HG02571 (cell line): ENCODE data around the gene SSH2.
"Not testable (repeated sequence)": the region's sequence is repeated elsewhere in the genome, so short reads cannot be mapped to it uniquely, and the experiment has no call there.

Experiments used
- ATAC-seq: cut with Tn5 transposase; IDR thresholded peaks from one replicate; pipeline ENCODE4 v1.9.1; 2021; ENCODE audit warnings: mild to moderate bottlenecking, moderate library complexity; ENCODE audit not compliant: unreplicated experiment

SSH2 gene

DNA sequence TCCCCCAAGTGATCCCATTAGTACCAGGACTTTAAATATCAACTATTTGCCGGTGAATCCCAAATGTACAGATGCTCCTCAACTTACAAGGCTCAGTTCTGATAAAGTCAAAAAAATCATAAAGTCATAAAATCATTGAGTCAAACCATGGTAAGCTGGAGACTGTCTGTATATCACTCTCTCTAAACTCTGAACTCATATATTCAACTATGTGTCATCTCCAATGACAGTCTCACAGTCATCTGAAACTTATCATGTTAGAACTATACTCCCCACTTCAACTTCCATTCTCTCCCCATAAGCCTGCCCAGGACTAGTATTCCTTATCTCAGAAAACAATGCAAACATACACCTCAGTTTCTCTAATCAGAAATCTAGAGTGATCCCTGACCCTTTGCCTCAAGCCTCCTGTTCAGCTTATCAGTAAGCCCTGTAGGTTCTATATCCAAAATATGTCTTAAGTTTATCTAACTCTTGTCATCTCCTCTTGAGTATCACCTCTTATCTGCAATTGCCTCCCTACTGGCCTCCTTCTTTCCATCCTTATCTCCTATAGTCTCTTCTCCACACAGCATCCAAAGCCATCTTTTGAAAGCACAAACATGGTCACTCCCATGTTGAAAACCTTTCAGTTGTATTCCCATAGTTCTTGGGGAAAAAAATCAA, 55.0 kb downstream of the SSH2 start:
- no peak for ATAC-seq

DNA sequence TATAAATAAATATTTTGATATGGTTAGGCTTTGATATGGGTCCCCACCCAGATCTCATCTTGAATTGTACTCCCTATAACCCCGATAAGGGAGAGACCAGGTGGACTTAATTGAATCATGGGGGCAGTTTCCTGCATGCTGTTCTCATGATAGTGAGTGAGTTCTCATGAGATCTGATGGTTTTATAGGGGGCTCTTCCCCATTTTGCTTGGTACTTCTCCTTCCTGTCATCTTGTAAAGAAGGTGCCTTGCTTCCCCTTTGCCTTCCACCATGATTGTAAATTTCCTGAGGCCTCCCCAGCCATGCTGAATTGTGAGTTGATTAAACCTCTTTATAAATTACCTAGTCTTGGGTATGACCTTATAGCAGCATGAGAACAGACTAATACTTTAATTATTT, 55.7 kb downstream of the SSH2 start:
- ATAC-seq, result not testable (repeated sequence)

DNA sequence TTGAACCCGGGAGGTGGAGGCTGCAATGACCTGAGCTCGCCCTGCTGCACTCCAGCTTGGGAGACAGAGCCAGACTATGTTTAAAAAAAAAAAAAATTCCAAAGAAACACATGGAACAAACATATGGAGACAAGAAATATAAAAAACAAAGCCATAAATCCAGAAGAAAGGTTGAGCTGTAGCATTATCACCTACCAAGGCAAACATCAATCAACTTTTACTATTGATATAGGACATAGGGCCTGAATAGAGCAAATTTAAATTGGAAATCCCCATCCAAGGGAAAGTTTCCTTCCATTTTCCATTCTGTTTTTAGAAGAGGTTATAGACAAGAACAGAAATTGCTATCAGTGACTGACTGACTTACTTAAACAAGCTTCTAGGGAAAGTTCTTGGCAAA, 56.6 kb downstream of the SSH2 start:
- no peak for ATAC-seq

DNA sequence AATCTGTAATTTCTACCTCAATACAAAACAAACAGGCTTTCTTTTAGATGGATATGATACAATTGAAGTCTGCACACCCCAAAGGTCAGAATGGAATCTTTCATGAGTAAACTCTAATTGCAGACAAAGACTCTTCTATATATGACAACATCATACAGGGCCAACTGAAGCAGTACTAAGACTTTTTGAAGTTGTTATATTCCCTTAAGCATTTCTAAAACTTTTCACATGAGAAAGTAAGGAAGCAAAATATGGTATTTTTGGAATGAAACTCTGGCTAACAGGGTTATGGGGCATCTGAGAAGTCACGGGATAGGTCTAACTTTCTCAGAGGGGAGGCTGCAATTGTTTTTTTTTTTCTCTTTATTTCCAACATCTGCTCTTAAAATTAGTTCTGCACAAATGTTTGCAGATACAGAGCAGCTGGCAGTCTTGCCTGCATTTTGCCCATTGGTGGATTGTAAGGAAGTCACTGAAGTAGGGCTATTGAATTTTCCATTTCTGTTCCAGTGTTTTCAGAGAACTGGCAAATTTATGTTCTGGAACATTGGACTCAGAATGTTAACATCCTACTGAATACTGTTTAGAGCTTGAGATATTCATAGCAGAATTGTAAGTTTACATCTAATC, 59.1 kb downstream of the SSH2 start:
- ATAC-seq, result no peak

DNA sequence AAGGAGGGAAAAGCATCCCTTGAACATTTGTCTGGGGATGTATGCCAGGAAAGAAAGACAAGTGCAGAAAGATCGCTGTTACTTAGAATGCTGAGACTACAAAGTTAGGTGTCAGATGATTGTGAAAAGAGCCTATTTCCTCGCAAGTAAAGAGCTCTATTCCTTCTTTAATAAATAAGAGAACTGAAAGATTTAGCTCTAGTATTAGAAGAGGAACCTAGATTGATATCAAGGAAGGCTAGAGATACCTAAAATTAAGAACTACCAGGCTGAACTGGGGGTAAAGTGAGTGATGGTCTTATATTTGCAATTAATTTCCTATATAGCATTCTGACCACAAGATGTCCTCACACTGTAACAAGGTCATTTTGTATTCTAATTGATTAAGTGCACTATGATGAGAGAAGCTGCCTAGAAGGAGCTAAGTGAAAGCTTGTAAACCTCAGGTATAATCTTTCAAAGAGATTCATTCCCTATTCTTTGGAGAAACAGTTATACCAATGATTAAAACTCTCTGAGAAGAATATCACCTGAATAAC, 62.3 kb downstream of the SSH2 start:
- ATAC-seq, result no peak

DNA sequence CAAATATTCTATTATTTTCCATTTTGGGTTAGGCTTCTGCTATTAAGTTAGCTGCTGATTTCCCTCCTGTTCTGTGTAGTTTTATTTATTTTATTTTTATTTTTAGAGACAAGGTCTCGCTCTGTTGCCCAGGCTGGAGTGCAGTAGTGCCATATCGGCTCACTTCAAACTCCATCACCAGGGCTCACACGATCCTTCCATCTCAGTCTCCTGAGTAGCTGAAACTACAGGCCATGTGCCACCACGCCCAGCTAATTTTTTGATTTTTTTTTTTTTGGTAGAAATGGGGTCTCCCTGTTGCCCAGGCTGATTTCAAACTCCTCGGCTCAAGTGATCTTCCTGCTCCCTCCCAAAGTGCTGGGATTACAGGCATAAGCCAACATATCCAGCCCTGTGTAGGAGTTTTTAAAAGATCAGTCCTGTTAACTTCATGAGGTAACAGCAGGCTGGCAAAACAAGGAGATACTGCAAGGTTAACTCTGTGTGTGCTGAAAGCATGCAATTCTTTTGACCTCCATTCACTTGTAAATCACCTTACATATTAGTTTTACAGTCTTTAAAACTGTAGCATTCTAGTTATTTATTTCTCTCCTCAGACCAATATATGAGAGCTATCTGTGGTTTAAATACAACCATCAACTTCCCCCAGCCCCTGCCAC, 63.2 kb downstream of the SSH2 start:
- no peak for ATAC-seq

DNA sequence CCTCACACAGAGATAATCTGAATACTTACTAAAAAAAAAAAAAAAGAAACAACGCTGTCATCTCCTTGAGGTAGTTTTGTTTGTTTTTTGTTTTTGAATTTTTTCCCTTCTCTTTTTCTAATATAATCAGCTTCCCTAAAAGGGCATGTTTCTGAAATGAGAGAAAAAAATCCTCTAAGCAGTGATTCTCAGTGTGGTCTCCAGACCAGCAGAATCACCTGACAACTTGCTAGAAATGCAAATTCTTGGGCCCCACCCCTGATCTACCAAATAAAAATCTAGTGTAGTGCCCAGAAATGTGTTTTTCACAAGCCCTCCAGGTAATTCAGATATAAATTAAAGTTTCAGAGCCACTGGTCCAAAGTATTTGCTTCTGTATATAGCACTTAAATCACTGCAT, 65.4 kb downstream of the SSH2 start:
- no peak for ATAC-seq

DNA sequence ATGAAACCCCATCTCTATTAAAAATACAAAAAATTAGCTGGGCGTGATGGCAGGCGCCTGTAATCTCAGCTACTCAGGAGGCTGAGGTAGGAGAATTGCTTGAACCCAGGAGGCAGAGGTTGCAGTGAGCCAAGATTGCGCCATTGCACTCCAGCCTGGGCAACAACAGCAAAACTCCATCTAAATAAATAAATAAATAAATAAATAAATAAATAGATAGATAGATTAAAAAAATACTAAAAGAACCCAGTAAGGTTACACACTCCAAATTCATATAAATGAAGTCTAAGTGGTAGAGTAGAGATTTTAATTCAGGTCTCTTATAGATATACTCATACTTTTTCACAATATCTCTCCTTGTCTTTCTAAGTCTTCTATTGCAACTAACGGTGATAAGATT, 65.9 kb downstream of the SSH2 start:
- not testable (repeated sequence) for ATAC-seq

DNA sequence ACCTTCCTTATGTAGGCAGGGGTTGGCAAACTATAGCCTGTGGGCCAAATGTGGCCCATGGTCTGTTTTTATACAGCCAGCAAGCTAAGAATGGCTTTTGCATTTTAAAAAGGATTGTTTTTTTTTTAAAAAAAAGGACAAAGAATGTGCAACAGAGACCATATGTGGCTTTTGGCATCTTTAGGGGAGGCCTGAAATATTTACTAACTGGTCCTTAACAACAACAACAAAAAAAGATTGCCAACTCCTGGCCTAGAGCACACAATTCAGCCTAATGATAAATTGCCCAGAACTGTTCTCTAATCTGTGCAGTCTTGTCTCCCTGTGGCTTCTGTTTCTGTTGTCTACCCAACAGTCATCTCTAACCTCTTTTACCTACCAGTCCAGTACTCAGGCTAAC, 67.1 kb downstream of the SSH2 start:
- no peak for ATAC-seq

DNA sequence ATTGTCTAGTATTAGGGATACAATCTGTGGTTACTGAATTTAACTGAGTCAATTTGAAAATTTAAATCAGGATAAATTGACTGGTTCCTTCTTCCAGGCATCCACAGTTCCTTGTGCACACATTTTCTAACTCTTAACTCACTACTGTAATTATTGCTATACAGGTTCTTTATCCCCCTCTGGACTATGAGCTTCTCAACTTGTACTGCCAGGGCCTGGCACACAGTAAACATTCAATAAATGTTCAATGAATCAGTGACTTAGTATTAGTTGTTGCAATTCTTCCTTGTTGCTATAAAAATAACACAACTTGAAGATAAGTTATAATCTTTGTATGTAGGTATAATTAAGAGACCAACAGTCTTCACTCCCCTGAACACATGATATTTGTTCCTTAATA, 67.9 kb downstream of the SSH2 start:
- no peak for ATAC-seq

DNA sequence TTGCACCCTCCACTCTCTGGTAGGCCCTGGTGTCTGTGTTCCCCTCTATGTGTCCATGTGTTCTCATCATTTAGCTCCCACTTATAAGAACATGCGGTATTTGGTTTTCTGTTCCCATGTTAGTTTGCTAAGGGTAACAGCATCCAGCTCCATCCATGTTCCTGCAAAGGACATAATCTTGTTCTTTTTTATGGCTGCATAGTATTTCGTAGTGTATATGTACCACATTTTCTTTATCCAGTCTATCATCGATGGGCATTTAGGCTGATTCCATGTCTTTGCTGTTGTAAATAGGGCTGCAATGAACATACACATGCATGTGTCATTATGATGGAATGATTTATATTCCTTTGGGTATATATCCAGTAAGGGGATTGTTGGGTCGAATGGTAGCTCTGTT, 70.6 kb downstream of the SSH2 start:
- ATAC-seq, result not testable (repeated sequence)

DNA sequence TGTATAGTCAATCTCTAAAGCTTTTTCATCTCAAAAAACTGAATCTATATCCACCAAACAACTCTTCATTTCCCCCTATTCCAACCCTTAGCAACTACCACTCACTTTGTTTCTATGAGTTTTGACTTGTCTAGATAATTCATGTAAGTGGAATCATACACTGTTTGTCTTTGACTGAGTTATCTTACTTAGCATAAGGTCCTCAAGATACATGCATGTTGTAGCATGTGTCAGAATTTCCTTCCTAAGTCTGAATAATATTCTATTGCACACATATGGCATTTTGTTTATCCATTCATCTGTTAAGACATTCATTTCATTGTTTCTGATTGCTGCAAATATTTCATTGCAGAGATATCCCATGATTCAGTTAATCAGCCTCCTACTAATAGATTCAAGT, 72.2 kb downstream of the SSH2 start:
- no peak for ATAC-seq

DNA sequence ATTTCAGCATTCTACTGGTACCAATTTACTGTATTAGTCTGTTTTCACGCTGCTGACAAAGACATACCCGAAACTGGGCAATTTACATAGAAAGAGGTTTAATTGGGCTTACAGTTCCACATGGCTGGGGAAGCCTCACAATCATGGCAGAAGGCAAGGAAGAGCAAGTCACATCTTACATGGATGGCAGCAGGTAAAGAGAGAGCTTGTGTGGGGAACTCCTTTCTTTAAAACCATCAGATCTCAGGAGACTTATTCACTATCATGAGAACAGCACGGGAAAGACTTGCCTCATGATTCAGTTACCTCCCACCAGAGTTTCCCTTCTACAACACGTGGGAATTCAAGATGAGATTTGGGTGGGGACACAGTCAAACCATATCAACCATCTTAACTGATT, 72.9 kb downstream of the SSH2 start:
- not testable (repeated sequence) for ATAC-seq

DNA sequence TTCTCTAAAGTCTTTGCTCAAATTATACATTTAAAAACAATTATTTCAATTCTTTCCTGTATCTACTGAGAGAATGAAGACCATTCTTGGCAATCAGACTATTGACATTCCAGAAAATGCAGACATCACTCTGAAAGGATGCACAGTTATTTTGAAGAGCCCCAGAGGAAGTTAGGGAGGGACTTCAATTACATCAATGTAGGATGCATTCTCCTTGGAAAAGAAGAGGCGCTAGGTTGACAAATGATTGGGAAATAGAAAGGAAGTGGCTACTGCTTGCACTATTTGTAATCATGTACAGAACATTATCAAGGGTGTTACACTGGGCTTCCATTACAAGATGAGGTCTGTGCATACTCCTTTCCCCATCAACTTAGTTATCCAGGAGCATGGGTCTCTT, 74.3 kb downstream of the SSH2 start:
- no peak for ATAC-seq

DNA sequence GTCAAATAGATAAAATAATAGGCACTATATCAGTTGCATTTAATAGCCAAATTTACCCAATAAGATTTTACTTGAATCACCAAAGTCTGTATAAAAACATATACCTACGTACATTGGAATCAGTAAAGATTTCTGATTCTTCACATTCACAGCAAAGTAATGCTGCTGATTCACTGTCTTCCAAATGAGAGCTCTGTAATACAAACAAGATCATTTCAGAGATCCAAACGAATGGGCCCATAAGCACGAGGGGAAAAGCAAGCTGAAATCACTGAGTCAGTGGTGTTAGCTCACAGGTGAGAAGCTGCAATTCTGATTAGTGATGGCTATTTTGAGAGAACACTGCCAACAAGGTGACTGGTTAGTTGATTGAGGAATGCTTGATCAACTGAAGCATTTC, 81.3 kb downstream of the SSH2 start:
- ATAC-seq, result no peak

DNA sequence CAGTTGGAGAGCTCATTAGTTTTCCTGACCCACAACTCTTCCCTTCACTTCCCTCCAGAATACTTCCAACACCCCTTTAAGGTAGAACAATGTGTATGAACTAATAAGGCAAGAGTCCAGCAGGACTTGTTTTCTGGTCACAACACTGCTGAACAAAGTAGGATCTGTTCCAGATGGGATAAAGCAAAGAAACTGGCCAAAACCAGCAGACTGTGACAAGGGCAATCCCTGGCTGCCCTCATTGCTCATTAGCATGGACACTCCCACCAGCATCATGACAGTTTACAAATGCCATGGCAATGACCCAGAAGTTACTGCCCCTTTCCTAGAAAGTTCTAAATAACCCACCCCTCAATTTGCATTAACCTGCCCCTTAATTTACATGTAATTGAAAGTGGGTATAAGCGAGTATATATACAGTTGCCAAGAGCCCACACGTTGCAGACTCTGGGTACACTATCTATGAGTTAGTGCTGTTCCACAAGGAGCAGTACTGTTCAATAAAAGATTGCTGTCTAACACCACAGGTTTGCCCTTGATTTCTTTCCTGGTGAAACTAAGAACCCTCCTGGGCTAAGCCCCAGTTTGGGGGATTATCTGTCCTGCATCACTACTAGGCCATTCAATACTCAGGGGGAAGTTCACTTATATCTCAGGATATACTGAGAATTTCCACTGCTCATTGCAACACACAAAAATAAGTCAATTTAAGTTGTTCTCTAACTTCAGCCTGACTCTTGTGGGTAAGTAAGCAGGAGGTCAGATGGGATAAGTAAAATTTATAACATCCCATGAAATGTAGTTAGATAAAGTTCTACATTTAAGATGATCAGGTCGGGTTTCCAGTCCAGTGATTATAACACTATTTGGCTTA, 82.3 kb downstream of the SSH2 start:
- no peak for ATAC-seq

DNA sequence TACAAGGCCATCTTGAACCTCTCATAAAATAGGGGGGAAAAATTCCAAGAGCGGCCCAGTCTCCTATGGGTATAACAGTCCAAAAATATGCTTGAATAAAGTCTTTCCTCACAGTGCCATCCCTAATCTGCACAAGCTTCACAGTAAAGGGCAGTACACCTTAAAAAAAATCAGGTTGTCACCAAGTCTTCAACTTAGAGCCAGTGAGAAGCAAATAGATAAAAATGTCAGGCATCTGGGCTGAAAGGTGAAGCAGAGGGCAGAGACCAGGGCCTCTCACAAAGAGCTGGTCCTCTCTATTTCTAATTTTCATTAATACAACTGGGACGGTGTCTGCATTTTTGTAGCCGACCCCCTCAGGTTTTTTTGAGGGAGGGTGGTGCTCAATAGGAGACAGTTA, 82.9 kb downstream of the SSH2 start:
- ATAC-seq, result no peak

DNA sequence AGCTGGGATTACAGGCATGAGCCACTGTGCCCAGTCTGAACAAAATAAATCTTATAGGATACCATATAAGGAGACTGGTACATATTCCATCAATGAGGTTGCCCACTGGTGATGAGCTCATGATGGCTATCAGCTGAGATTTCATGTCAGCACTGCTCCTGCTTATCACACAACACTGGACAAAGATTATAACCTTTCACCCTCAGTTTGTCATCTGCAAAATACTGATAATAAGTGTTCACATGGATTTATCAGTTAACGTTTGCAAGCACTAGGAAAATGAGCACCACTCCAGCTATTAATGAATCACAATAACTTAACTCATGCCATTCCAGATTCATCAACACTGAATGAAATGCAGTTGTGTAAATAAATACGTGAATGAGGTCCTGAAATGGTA, 83.7 kb downstream of the SSH2 start:
- ATAC-seq, result no peak

DNA sequence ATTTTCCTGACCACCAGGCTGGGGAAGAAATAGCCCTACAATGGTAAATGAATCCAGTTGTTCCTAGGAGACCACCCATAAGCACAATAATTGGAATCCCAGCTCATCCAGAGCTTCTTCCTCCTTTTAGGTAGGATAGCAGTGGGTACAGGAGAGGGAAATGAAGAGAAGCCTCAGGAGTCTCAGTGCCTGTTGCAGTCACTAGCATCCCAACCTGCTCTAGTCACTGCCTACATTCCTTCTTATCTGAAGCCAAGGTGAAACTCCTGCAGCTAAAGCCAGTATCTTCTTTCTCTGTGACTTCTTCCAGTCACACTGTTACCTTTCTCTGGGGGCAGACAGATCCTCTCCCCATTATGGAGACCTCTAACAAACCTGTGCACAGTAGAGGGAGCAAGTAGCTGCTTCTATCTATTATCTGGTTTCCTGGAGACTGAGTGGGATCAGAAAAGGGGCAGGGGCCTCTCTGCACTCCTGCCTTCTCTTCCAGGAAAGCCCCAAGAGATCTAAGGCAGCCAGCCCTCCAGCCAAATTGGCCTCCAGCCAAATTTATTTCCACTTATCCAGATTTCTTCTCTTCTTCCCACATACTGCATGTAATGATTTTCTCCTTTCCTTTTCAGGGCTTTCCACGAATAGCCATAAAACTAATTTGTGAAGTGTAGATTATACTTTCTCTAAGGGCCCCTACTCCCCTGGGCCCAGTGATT, 85.5 kb downstream of the SSH2 start:
- ATAC-seq, result no peak

DNA sequence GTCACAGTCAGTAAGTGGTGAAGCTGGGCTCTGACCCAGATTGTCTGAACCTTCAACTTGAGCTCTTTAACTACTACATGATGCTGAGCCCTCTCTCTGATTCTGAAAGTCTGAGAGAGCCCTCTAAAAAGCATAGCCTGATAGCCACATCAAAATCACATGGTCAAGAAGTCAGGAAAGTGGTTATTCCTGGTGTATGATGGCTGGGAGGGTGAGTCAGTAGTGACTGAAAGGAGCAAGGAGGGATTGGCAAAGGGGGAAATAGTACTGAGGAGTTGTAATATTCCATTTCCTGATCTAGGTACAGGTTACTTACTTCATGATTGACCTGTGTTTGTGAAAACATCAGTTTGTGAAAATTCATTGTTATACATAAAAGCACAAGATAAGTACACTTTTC, 89.1 kb downstream of the SSH2 start:
- ATAC-seq, result no peak

DNA sequence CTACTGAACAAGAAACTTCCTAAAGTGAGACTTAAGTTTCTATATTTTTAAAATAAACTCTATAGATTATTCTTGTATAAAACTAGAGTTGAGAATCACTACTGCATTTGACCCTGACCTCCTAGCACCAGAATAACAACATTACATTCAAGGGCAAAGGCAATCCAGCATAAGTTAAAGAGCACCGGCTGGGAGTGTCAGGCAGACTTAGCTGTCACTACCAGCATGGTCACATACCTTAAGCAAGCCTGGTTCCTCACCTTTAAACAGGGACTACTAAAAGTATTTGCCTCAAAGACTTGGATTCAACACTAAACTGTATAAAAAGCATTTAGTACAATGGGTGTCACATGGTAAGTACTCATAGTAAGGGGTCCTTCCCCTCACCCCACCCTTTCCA, 90.4 kb downstream of the SSH2 start:
- ATAC-seq, result no peak
